GF-D8 (cell line): Measurements from ENCODE around the gene CCDC158.
"Not testable (repeated sequence)": the region's sequence is repeated elsewhere in the genome, so short reads cannot be mapped to it uniquely, and the experiment has no call there.

Experiments
- DNase-seq: peaks from one replicate; lab custom pipeline; 2025; lab: John Stamatoyannopoulos, UW

Gene CCDC158

GRCh38 chr4:76430519-76431388, 9.8 kb upstream of the CCDC158 start:
- no peak for DNase-seq

- DNase-seq, result no peak
Observed at GRCh38 chr4:76429636-76430035, 8.7 kb upstream of the CCDC158 start.

- DNase-seq, result no peak
Observed at GRCh38 chr4:76426272-76426671, 5.3 kb upstream of the CCDC158 start.

GRCh38 chr4:76423159-76423558, 2.2 kb upstream of the CCDC158 start:
- DNase-seq, result not testable (repeated sequence)

- no peak for DNase-seq
Observed at GRCh38 chr4:76420188-76420761, 666 bp downstream of the CCDC158 start.

GRCh38 chr4:76410636-76411035, 10.3 kb downstream of the CCDC158 start:
- DNase-seq, result no peak

- no peak for DNase-seq
Observed at GRCh38 chr4:76407440-76408119, 13.4 kb downstream of the CCDC158 start.

GRCh38 chr4:76406081-76406480, 14.9 kb downstream of the CCDC158 start:
- no peak for DNase-seq

- no peak for DNase-seq
Observed at GRCh38 chr4:76401654-76402053, 19.3 kb downstream of the CCDC158 start.

GRCh38 chr4:76388160-76388908, 32.6 kb downstream of the CCDC158 start:
- DNase-seq, result no peak

- DNase-seq, result peak; percentile 40
Observed at GRCh38 chr4:76386566-76387305, 34.2 kb downstream of the CCDC158 start.

- no peak for DNase-seq
Observed at GRCh38 chr4:76385974-76386373, 35.0 kb downstream of the CCDC158 start.

- no peak for DNase-seq
Observed at GRCh38 chr4:76384052-76384451, 36.9 kb downstream of the CCDC158 start.

- DNase-seq, result no peak
Observed at GRCh38 chr4:76383001-76383400, 37.9 kb downstream of the CCDC158 start.

GRCh38 chr4:76381986-76382385, 39.0 kb downstream of the CCDC158 start:
- DNase-seq, result no peak

- no peak for DNase-seq
Observed at GRCh38 chr4:76380561-76380960, 40.4 kb downstream of the CCDC158 start.

- DNase-seq, result no peak
Observed at GRCh38 chr4:76377911-76378310, 43.0 kb downstream of the CCDC158 start.

- DNase-seq, result no peak
Observed at GRCh38 chr4:76377481-76377901, 43.5 kb downstream of the CCDC158 start.

GRCh38 chr4:76376534-76376933, 44.4 kb downstream of the CCDC158 start:
- DNase-seq, result no peak

- no peak for DNase-seq
Observed at GRCh38 chr4:76375703-76376102, 45.2 kb downstream of the CCDC158 start.

GRCh38 chr4:76374798-76375197, 46.1 kb downstream of the CCDC158 start:
- DNase-seq, result no peak
